HG03108 (cell line): ENCODE results near the gene TMEM45A.

ENCODE experiments used
- ATAC-seq: cut with Tn5 transposase; IDR thresholded peaks from one replicate; pipeline ENCODE4 v1.9.1; 2021; ENCODE audit warnings: moderate library complexity; ENCODE audit not compliant: unreplicated experiment

TMEM45A gene

DNA sequence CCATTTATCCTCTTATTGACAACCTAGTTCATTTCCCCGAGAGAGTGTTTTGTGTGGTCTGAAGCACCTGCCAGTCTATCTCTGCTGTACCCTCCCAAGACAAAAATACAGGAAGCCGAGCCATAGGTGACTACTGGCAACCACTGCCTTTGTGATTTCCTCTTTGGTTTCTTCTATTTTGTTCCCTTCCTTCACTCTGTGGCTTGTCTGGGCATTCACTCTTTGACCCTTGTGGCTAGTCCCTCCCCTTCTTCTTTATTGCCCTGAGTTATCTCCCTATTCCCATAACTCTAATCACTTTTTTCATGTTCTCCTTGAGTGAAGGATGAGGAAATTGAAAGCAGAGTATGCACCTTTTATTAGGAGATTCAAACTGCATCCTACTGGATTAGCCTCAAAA, 116.9 kb downstream of the TMEM45A start, which contains the start of gene ADGRG7:
ADGRG7 (plus strand) TSS at position 297 of the 400 bp plus-strand sequence. CDS start 256 bp downstream, outside the sequence.
- ATAC-seq, result no peak

DNA sequence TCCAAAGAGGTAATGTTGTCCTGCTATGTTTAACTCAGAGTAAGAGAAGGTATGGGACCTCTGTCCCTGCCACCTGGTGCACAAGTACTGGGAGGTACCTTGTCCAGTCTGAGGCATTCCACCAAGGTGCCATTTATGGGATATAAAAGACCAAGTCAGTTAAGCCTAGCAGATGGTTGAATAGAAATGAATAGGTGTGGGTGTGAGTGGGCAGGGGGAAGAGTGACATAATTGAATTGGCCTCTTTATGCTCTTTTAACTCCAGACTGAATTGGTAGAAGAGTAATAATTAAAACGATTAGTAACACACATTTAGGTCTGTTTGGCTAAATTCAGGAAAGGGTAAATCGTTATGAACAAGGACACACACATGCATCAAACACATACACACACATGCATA, 117.5 kb downstream of the TMEM45A start:
- ATAC-seq, result no peak

DNA sequence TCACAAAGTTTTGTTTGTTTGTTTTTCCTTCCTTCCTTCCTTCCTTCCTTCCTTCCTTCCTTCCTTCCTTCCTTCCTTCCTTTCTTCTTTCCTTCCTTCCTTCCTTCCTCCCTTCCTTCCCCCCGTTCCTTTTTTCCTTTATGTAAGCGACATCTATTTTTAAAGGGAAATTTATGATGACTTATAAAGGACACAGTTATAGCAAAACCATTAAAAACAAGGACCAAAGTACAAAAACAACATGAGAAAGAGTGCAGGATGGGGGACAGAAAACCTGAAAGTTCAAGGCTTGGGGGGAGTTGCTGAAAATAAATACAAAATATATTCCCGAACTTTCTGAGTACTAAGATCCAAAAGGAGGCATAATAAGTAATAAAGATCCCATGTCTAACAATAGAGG, 118.8 kb downstream of the TMEM45A start:
- ATAC-seq, result no peak

DNA sequence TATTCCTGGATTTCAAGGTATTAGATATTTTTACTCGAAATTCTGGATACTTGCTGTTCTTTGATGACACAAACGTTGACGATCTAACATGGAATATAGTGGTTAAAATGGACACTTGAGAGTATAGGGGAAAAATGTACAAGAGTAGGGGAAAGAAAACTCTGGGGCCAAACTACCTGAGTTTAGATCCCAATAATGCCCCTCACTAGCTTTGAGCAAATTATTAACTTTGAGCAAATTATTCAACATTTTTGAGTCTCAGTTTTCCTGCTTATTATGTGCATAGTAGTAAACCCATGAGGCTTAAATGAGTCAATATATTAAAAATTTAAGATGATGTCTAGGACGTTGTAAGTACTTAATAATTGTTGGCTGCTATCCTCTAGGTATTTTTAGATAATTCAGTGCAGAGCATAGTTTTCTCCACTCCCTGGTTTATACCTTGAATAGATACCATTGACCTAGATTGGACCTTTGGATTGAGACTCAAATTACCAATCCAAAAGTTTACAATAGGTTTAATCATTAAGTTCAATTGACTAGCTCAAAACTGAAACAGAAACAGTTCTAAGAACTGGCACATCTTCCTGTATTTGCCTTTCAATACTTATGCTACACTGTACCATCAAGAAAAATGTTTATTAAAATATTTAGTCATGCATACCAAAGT, 121.4 kb downstream of the TMEM45A start:
- peak; percentile 53 for ATAC-seq

DNA sequence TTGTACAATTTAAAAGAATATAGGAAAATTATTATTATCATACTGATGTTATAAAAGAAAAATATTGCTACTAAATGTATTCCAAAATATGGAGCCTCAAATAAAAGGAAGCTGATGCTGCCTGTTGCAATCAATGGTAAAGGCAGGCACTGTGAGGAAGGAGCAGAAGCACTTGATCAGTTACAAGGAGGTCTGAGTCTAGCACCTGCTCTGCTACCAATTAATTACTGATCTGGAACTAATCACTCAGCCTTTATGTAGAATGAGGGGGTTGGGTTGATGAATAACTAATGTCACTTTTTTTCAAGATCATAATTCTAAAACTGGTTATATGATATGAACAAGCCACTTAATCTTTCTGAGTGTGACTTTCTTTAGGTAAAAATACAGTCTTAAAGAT, 122.5 kb downstream of the TMEM45A start:
- ATAC-seq, result peak; percentile 72

DNA sequence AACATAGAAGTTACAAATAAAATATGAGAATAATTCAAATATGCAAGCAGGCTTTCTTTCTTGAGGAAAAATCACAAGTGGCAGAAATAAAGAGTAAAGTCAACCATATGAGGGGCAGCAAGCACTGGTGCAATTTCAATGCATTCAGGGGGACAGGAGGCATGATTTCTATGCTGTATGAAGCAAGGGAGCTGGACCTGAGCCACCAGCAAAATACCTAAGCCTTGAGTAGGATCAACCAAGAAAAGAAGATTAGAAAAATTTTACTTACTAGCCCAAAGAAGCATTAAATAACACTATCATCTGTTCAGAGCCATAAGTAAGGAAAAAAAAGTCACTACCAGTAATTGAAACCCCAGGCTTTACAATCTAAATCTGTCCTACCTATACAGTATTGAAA, 123.3 kb downstream of the TMEM45A start:
- ATAC-seq, result no peak

DNA sequence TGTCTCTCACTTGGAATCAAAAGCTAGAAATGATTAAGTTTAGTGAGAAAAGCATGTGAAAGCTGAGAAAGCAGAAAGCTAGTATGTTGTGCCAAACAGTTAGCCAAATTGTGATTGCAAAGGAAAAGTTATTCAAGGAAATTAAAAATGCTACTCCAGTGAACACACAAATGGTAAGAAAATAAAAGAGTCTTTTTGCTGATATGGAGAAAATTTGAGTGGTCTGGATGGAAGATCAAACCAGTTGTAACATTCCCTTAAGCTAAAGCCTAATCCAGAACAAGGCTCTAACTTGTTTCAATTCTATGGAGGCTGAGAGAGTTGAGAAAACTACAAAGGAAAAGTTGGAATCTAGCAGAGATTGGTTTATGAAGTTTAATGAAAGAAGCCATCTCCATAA, 128.8 kb downstream of the TMEM45A start:
- ATAC-seq, result no peak
